Liver (tissue), 9 donors: ENCODE results near the gene TTC7B. TPM values are rescaled to one million over a fixed set of nuclear protein-coding genes. Genes with fewer than 3 reads are reported as not detected.

Source experiments
- DNase-seq: peaks from one replicate; pipeline ENCODE4 v3.0.0-alpha.2; 2017; ENCODE audit warnings: low spot score
- H3K27ac ChIP-seq, 2 donors: one replicate each; pipeline ENCODE4 v1.7.0; 2013; ENCODE audit warnings: inconsistent platforms in 2 of 2, low read length in 2 of 2, control low read depth in 1 of 2, low read depth in 1 of 2, mild to moderate bottlenecking in 1 of 2
- H3K27me3 ChIP-seq, 4 donors: one replicate each; pipeline versions ENCODE4 v1.6.1 to v1.7.0; 2013; ENCODE audit warnings: low read length in 3 of 4, inconsistent platforms in 1 of 4, mild to moderate bottlenecking in 1 of 4, moderate library complexity in 1 of 4; ENCODE audit not compliant: control insufficient read depth in 4 of 4, insufficient read depth in 4 of 4
- H3K36me3 ChIP-seq, 4 donors: one replicate each; pipeline versions ENCODE4 v1.6.1 to v1.7.0; 2013; ENCODE audit warnings: low read length in 3 of 4, mild to moderate bottlenecking in 3 of 4, low read depth in 1 of 4, moderate library complexity in 1 of 4; ENCODE audit not compliant: control insufficient read depth in 4 of 4, insufficient read depth in 3 of 4
- H3K4me1 ChIP-seq, 4 donors: one replicate each; pipeline versions ENCODE4 v1.6.1 to v1.7.0; 2013; ENCODE audit warnings: low read length in 3 of 4, mild to moderate bottlenecking in 3 of 4, moderate library complexity in 1 of 4; ENCODE audit not compliant: control insufficient read depth in 4 of 4, insufficient read depth in 4 of 4
- H3K4me3 ChIP-seq, 3 donors: one replicate each; pipeline versions ENCODE4 v1.6.1 to v1.7.0; 2013; ENCODE audit warnings: low read length in 3 of 3, control low read depth in 1 of 3, low read depth in 1 of 3, mild to moderate bottlenecking in 1 of 3
- H3K9ac ChIP-seq, 2 donors: one replicate each; pipeline ENCODE4 v1.7.0; 2013; ENCODE audit warnings: low read length in 2 of 2, mild to moderate bottlenecking in 2 of 2, moderate library complexity in 2 of 2, control low read depth in 1 of 2, low read depth in 1 of 2
- H3K9me3 ChIP-seq, 4 donors: one replicate each; pipeline versions ENCODE4 v1.6.1 to v1.7.0; 2013; ENCODE audit warnings: low read length in 3 of 4; ENCODE audit not compliant: control insufficient read depth in 4 of 4
- ATF3 ChIP-seq: IDR thresholded peaks from 2 replicates; pipeline ENCODE4 v1.6.1; 2016; ENCODE audit warnings: antibody characterized with exemption
- FOXA1 ChIP-seq: IDR thresholded peaks from 2 replicates; pipeline ENCODE4 v1.6.1; 2016; ENCODE audit warnings: antibody characterized with exemption
- FOXA2 ChIP-seq: IDR thresholded peaks from 2 replicates; pipeline ENCODE4 v1.6.1; 2016; ENCODE audit warnings: antibody characterized with exemption
- GABPA ChIP-seq, 2 donors: IDR thresholded peaks in 1 of 2; conservative IDR thresholded peaks in 1 of 2; 2 replicates each; pipeline ENCODE4 v1.6.1; 2016; ENCODE audit warnings: antibody characterized with exemption in 2 of 2, mild to moderate bottlenecking in 1 of 2, moderate library complexity in 1 of 2
- HNF4A ChIP-seq, 2 donors: conservative IDR thresholded peaks; 2 replicates each; pipeline ENCODE4 v1.6.1; 2016; ENCODE audit warnings: antibody characterized with exemption in 2 of 2, mild to moderate bottlenecking in 2 of 2
- JUND ChIP-seq, 2 donors: IDR thresholded peaks; 2 replicates each; pipeline ENCODE4 v1.6.1; 2016; ENCODE audit warnings: antibody characterized with exemption in 2 of 2
- MAX ChIP-seq: IDR thresholded peaks from 2 replicates; pipeline ENCODE4 v1.6.1; 2016; ENCODE audit warnings: antibody characterized with exemption
- NR2F2 ChIP-seq: IDR thresholded peaks from 2 replicates; pipeline ENCODE4 v1.6.1; 2016; ENCODE audit warnings: antibody characterized with exemption
- RAD21 ChIP-seq, 2 donors: IDR thresholded peaks; 2 replicates each; pipeline ENCODE4 v1.6.1; 2016; ENCODE audit warnings: antibody characterized with exemption in 2 of 2, mild to moderate bottlenecking in 2 of 2
- REST ChIP-seq: IDR thresholded peaks from 2 replicates; pipeline ENCODE4 v1.6.1; 2016; ENCODE audit warnings: antibody characterized with exemption, mild to moderate bottlenecking
- RXRA ChIP-seq, 2 donors: IDR thresholded peaks; 2 replicates each; pipeline ENCODE4 v1.6.1; 2017 to 2018; ENCODE audit warnings: antibody characterized with exemption in 2 of 2, mild to moderate bottlenecking in 1 of 2
- SP1 ChIP-seq: IDR thresholded peaks from 2 replicates; pipeline ENCODE4 v1.6.1; 2018; ENCODE audit warnings: antibody characterized with exemption, mild to moderate bottlenecking
- YY1 ChIP-seq: IDR thresholded peaks from 2 replicates; pipeline ENCODE4 v1.6.1; 2016; ENCODE audit warnings: antibody characterized with exemption, mild to moderate bottlenecking
- ZBTB33 ChIP-seq: IDR thresholded peaks from 2 replicates; pipeline ENCODE4 v1.6.1; 2016; ENCODE audit warnings: antibody characterized with exemption
- WGBS: extraction: QIAGEN DNeasy Blood & Tissue Kit; methylation state at CpG from one replicate; pipeline ENCODE4 v1.1.7; 2013; 5-methylcytosine and 5-hydroxymethylcytosine counted together
- polyA plus RNA-seq, 2 donors: library from polyadenylated mRNA; stranded (reverse) in 1 of 2; unstranded in 1 of 2; fragments of 200-250 nt in 1 of 2; fragments of >200 nt in 1 of 2; fragmentation: Nextera tagmentation in 1 of 2; extraction: Ambion mirVana in 1 of 2; gene quantifications; one replicate each; pipeline versions ENCODE4 v1.2.1 to v1.2.3, GENCODE V29; 2013 to 2015
- total RNA-seq, 2 donors: library from RNA; depleted of rRNA; stranded (reverse); fragments of >200 nt; gene quantifications; one replicate each; pipeline ENCODE4 v1.2.3, GENCODE V29; 2014
- TF ChIP-seq, protein P1 (sequence below): fragments of 150-350 bp; IDR thresholded peaks from 2 replicates; pipeline ENCODE4 v1.5.1; 2017; ENCODE audit warnings: improper control_type of control experiment, low read depth, low read length; ENCODE audit not compliant: missing input control
- donor health status: healthy.
- donor health status: healthy.
- donor health status: healthy.
- donor health status: healthy.
- donor health status: healthy.

TTC7B gene
- total and polyA plus RNA-seq, 4 donors = 9.1 to 31.0 (median 12.5) TPM

DNA sequence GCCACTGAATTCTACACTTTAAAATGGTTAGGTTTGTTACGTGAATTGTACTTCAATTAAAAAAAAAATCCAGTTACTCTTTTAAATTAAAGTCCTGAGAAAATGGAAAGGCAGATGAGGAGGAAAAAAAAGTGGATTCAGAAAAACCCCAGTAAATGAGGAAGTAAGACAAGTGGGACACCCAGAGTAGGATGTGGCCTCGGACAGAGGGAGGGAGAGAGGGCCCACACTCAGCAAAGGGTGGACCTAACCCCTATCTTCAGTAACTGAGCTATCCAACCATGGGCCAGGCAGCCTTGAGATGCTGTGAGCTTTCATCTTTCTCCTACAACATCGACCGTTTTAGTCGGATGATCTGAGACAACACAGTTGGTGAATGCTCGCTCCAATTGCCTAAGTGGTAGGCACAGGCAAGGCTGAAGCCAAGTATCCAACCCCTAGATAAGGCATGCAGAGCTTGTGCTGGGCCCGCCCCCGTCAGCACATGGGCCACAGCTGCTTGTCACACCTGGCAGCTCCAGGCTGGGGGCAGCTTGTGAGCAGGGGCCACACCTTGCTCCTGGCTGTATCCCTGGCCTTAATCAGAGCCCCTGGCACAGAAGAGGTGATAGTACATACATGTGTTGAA is 142.1 kb downstream of the TTC7B start:
- DNase-seq = no peak
- Histone ChIP-seq H3K36me3 (peaks cover 0 to 24% (median 10%) of the 10 kb centered on the region in 4 donors), H3K27me3 (no peaks in the 10 kb centered on the region), H3K4me1 (no peaks in the 10 kb centered on the region), H3K9ac (no peak overlapping the region), H3K27ac (no peak overlapping the region), H3K9me3 (no peaks in the 10 kb centered on the region), H3K4me3 (no peak overlapping the region)
- no peak for TF ChIP-seq JUND (IDR thresholded peaks at IDR 0.05)
- no peak for TF ChIP-seq REST
- no peak for TF ChIP-seq FOXA1
- no peak for TF ChIP-seq ZBTB33
- TF ChIP-seq YY1 = no peak
- no peak for TF ChIP-seq RAD21 (IDR thresholded peaks at IDR 0.05)
- TF ChIP-seq, protein P1, sequence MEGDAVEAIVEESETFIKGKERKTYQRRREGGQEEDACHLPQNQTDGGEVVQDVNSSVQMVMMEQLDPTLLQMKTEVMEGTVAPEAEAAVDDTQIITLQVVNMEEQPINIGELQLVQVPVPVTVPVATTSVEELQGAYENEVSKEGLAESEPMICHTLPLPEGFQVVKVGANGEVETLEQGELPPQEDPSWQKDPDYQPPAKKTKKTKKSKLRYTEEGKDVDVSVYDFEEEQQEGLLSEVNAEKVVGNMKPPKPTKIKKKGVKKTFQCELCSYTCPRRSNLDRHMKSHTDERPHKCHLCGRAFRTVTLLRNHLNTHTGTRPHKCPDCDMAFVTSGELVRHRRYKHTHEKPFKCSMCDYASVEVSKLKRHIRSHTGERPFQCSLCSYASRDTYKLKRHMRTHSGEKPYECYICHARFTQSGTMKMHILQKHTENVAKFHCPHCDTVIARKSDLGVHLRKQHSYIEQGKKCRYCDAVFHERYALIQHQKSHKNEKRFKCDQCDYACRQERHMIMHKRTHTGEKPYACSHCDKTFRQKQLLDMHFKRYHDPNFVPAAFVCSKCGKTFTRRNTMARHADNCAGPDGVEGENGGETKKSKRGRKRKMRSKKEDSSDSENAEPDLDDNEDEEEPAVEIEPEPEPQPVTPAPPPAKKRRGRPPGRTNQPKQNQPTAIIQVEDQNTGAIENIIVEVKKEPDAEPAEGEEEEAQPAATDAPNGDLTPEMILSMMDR = no peak
- no peak for TF ChIP-seq NR2F2
- no peak for TF ChIP-seq SP1
- TF ChIP-seq RXRA (IDR thresholded peaks at IDR 0.05) = no peak
- TF ChIP-seq GABPA (IDR thresholded peaks at IDR 0.05 in 1 of 2, conservative IDR thresholded peaks at IDR 0.05 in 1 of 2) = no peak
- no peak for TF ChIP-seq FOXA2
- TF ChIP-seq ATF3 = no peak
- no peak for TF ChIP-seq MAX
- TF ChIP-seq HNF4A (conservative IDR thresholded peaks at IDR 0.05) = no peak
- WGBS = 93% methylated on average over 8 of the region's 8 CpGs
